WTC11 (cell line): Measurements from ENCODE around the gene CAMK2A. TPM values are rescaled to one million over a fixed set of nuclear protein-coding genes. Genes with fewer than 3 reads are reported as not detected.

ENCODE experiments used
- ATAC-seq: fragments of 200-7000 bp; cut with Tn5 transposase; 2 replicates; pipeline ENCODE4 v1.10.0; 2021; ENCODE audit warnings: mild to moderate bottlenecking, moderate library complexity
- CTCF ChIA-PET: fragments of 300-600 bp; sonication (Branson Sonifier 250); formaldehyde crosslinking; loops from one replicate; lab custom pipeline; 2021; ENCODE audit warnings: antibody characterized with exemption; lab: Charles Lee
- POLR2A ChIA-PET: fragments of 350-600 bp; sonication (Branson Sonifier 250); formaldehyde crosslinking; loops from one replicate; lab custom pipeline; 2021; ENCODE audit warnings: antibody characterized with exemption; lab: Charles Lee
- DNase-seq: peaks from one replicate; pipeline ENCODE4 v3.0.0; 2021; ENCODE audit warnings: low spot score
- H3K27ac Mint-ChIP-seq: 2 replicates; pipeline ENCODE4 v1.8.0; 2021; ENCODE audit warnings: mixed read lengths
- H3K27me3 Mint-ChIP-seq: 2 replicates; pipeline ENCODE4 v1.8.0; 2021; ENCODE audit warnings: low read depth, mild to moderate bottlenecking, moderate library complexity, mixed read lengths
- H3K36me3 Mint-ChIP-seq: 2 replicates; pipeline ENCODE4 v1.8.0; 2021; ENCODE audit warnings: mixed read lengths
- H3K4me1 Mint-ChIP-seq: 2 replicates; pipeline ENCODE4 v1.8.0; 2022; ENCODE audit warnings: mixed read lengths
- H3K4me3 Mint-ChIP-seq: 2 replicates; pipeline ENCODE4 v1.8.0; 2021; ENCODE audit warnings: mild to moderate bottlenecking, moderate library complexity, mixed read lengths
- H3K9me3 Mint-ChIP-seq: 2 replicates; pipeline ENCODE4 v1.8.0; 2021; ENCODE audit warnings: mixed read lengths
- ATF1 ChIP-seq: sonication (generic); formaldehyde crosslinking; IDR thresholded peaks from 2 replicates; pipeline ENCODE4 v1.8.1; 2023; ENCODE audit warnings: mild to moderate bottlenecking, moderate library complexity, missing genetic modification reagents
- ATF2 ChIP-seq: sonication (generic); formaldehyde crosslinking; IDR thresholded peaks from 2 replicates; pipeline ENCODE4 v1.8.1; 2022; ENCODE audit warnings: low read depth, missing genetic modification reagents, borderline replicate concordance
- CREM ChIP-seq: sonication (generic); formaldehyde crosslinking; IDR thresholded peaks from 2 replicates; pipeline ENCODE4 v1.8.1; 2022; ENCODE audit warnings: mild to moderate bottlenecking, missing genetic modification reagents, moderate library complexity
- E2F5 ChIP-seq: sonication (generic); formaldehyde crosslinking; IDR thresholded peaks from 2 replicates; pipeline ENCODE4 v1.8.1; 2022; ENCODE audit warnings: mild to moderate bottlenecking, moderate library complexity, missing genetic modification reagents
- JUN ChIP-seq: sonication (generic); formaldehyde crosslinking; IDR thresholded peaks from 2 replicates; pipeline ENCODE4 v1.8.0; 2023; ENCODE audit warnings: mild to moderate bottlenecking, missing genetic modification reagents
- NFATC4 ChIP-seq: fragments of 250-450 bp; sonication (Bioruptor Pico); IDR thresholded peaks from 2 replicates; pipeline ENCODE4 v1.9.0; 2021; ENCODE audit warnings: mild to moderate bottlenecking
- NR1H2 ChIP-seq: sonication (generic); formaldehyde crosslinking; IDR thresholded peaks from 2 replicates; pipeline ENCODE4 v1.9.0; 2021; ENCODE audit warnings: mild to moderate bottlenecking, moderate library complexity, missing genetic modification reagents
- NR2C2 ChIP-seq: sonication (generic); formaldehyde crosslinking; IDR thresholded peaks from 2 replicates; pipeline ENCODE4 v1.8.0; 2022; ENCODE audit warnings: mild to moderate bottlenecking, missing genetic modification reagents
- NR3C1 ChIP-seq: sonication (generic); formaldehyde crosslinking; conservative IDR thresholded peaks from 2 replicates; pipeline ENCODE4 v1.8.1; 2023; ENCODE audit warnings: low read depth, mild to moderate bottlenecking, missing genetic modification reagents
- OVOL2 ChIP-seq: fragments of 250-450 bp; sonication (Bioruptor Pico); IDR thresholded peaks from 2 replicates; pipeline ENCODE4 v1.9.0; 2021; ENCODE audit warnings: mild to moderate bottlenecking, borderline replicate concordance
- RELA ChIP-seq: sonication (generic); formaldehyde crosslinking; IDR thresholded peaks from 2 replicates; pipeline ENCODE4 v1.8.1; 2022; ENCODE audit warnings: missing genetic modification reagents, mild to moderate bottlenecking, borderline replicate concordance
- SP1 ChIP-seq: sonication (generic); formaldehyde crosslinking; conservative IDR thresholded peaks from 2 replicates; pipeline ENCODE4 v1.8.1; 2022; ENCODE audit warnings: missing genetic modification reagents
- STAT6 ChIP-seq: sonication (generic); formaldehyde crosslinking; conservative IDR thresholded peaks from 2 replicates; pipeline ENCODE4 v1.8.1; 2023; ENCODE audit warnings: mild to moderate bottlenecking, low read depth, missing genetic modification reagents, moderate library complexity
- TEAD4 ChIP-seq: sonication (generic); formaldehyde crosslinking; IDR thresholded peaks from 2 replicates; pipeline ENCODE4 v1.8.0; 2022; ENCODE audit warnings: mild to moderate bottlenecking, missing genetic modification reagents
- ZBTB21 ChIP-seq: sonication (generic); formaldehyde crosslinking; IDR thresholded peaks from 2 replicates; pipeline ENCODE4 v1.8.1; 2023; ENCODE audit warnings: mild to moderate bottlenecking, missing genetic modification reagents, borderline replicate concordance
- ZMAT4 ChIP-seq: fragments of 250-450 bp; sonication (Bioruptor Pico); IDR thresholded peaks from 2 replicates; pipeline ENCODE4 v1.9.0; 2021; ENCODE audit warnings: mild to moderate bottlenecking
- ZNF138 ChIP-seq: sonication (generic); formaldehyde crosslinking; conservative IDR thresholded peaks from 2 replicates; pipeline ENCODE4 v1.8.1; 2022; ENCODE audit warnings: mild to moderate bottlenecking, moderate library complexity, missing genetic modification reagents
- ZNF396 ChIP-seq: fragments of 250-450 bp; sonication (Bioruptor Pico); IDR thresholded peaks from 2 replicates; pipeline ENCODE4 v1.8.0; 2021; ENCODE audit warnings: mild to moderate bottlenecking, moderate library complexity, borderline replicate concordance
- ZNF512 ChIP-seq: sonication (generic); formaldehyde crosslinking; IDR thresholded peaks from 2 replicates; pipeline ENCODE4 v1.8.1; 2022; ENCODE audit warnings: missing genetic modification reagents, borderline replicate concordance
- ZNF671 ChIP-seq: fragments of 250-450 bp; sonication (Bioruptor Pico); IDR thresholded peaks from 2 replicates; pipeline ENCODE4 v1.8.0; 2021; ENCODE audit warnings: mild to moderate bottlenecking
- total RNA-seq: library from RNA; stranded (reverse); gene quantifications from 3 replicates; pipeline ENCODE4 v1.2.3, GENCODE V29; 2021
- TF ChIP-seq, protein P1 (sequence below): fragments of 200-600 bp; IDR thresholded peaks from 2 replicates; pipeline ENCODE4 v1.8.0; 2022; ENCODE audit warnings: antibody characterized with exemption
- TF ChIP-seq, protein P2 (sequence below): fragments of 250-450 bp; sonication (Bioruptor Pico); conservative IDR thresholded peaks from 2 replicates; pipeline ENCODE4 v1.9.0; 2021; ENCODE audit warnings: mild to moderate bottlenecking

Gene CAMK2A
- total RNA-seq, 1 experiment from 2014 or later: 0.13 TPM

DNA sequence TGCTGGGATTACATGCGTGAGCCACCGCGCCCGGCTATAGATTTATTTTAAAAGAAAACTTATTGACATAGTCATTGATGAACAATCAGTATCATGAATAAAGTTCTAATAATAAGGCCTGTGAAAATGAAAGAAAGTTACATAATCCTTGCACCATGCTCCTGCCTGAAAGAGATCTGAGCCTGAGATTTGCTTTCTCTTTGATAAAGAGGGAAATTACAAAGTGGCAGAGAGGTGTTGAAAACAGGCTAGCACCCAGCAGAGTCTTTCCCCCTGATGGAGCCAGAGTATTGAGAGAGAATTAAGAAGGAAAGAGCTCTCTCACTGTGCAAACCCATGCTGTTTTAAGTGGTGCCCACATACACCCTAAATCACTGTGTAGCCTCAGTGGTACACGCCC, 62.5 kb downstream of the CAMK2A start:
- POLR2A ChIA-PET: no interaction called here
- Mint-ChIP-seq H3K27me3 (no peaks in the 10 kb centered on the region), H3K9me3 (no peaks in the 10 kb centered on the region), H3K27ac (no peak overlapping the region), H3K4me3 (no peak overlapping the region), H3K4me1 (no peaks in the 10 kb centered on the region)
- DNase-seq: no peak
- no peak for TF ChIP-seq RELA (CRISPR knock-in tag)
- TF ChIP-seq CREM (CRISPR knock-in tag): no peak
- TF ChIP-seq ZNF671 (CRISPR knock-in tag): no peak
- no peak for TF ChIP-seq ZMAT4
- TF ChIP-seq ZBTB21 (CRISPR knock-in tag): no peak
- no peak for TF ChIP-seq OVOL2 (CRISPR knock-in tag)
- no peak for TF ChIP-seq NR1H2
- TF ChIP-seq, protein P1, sequence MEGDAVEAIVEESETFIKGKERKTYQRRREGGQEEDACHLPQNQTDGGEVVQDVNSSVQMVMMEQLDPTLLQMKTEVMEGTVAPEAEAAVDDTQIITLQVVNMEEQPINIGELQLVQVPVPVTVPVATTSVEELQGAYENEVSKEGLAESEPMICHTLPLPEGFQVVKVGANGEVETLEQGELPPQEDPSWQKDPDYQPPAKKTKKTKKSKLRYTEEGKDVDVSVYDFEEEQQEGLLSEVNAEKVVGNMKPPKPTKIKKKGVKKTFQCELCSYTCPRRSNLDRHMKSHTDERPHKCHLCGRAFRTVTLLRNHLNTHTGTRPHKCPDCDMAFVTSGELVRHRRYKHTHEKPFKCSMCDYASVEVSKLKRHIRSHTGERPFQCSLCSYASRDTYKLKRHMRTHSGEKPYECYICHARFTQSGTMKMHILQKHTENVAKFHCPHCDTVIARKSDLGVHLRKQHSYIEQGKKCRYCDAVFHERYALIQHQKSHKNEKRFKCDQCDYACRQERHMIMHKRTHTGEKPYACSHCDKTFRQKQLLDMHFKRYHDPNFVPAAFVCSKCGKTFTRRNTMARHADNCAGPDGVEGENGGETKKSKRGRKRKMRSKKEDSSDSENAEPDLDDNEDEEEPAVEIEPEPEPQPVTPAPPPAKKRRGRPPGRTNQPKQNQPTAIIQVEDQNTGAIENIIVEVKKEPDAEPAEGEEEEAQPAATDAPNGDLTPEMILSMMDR: no peak
- TF ChIP-seq, protein P2, sequence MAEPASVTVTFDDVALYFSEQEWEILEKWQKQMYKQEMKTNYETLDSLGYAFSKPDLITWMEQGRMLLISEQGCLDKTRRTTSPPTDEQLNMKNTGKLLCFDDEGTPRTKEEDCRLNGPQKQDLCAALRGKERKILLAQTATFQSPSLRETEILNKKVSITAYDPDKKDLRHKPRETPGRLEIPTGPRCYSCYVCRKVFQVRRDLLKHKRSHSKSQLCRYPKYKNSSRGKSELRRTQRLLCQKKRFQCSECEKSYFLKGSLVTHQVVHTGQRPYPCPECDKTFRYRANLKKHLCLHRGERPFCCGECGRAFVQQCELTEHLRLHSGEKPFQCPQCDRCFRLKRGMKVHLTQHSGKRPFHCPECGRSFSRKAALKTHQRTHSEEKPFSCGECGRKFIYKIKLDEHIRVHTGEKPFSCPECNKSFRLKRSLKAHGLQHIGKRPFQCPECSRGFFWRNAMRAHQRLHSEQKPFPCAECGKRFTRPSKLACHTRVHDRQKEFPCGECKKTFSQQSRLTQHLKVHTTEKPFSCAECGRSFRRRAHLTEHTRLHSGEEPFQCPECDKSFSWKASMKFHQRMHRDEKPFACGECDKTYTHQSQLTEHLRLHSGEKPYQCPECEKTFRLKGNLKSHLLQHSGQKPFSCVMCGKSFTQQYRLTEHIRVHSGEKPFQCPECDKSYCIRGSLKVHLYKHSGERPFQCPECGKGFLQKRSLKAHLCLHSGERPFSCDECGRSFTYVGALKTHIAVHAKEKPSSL (CRISPR knock-in tag): no peak
- no peak for TF ChIP-seq TEAD4 (CRISPR knock-in tag)
- TF ChIP-seq NR3C1 (CRISPR knock-in tag): no peak
- TF ChIP-seq ZNF396 (CRISPR knock-in tag): no peak
- TF ChIP-seq ATF1 (CRISPR knock-in tag): no peak
- TF ChIP-seq ATF2 (CRISPR knock-in tag): no peak
- TF ChIP-seq SP1 (CRISPR knock-in tag): no peak
- TF ChIP-seq, all 79 proteins: peak for 0
- ATAC-seq: no peak
- CTCF ChIA-PET: interaction anchor here (0.9 to 1.4 kb wide), 2 partner anchors 9 to 52 kb away, joined by 3 to 4 read pairs; no protein-coding TSS in a partner anchor
- no peaks in the 10 kb centered on the region for H3K36me3 Mint-ChIP-seq

DNA sequence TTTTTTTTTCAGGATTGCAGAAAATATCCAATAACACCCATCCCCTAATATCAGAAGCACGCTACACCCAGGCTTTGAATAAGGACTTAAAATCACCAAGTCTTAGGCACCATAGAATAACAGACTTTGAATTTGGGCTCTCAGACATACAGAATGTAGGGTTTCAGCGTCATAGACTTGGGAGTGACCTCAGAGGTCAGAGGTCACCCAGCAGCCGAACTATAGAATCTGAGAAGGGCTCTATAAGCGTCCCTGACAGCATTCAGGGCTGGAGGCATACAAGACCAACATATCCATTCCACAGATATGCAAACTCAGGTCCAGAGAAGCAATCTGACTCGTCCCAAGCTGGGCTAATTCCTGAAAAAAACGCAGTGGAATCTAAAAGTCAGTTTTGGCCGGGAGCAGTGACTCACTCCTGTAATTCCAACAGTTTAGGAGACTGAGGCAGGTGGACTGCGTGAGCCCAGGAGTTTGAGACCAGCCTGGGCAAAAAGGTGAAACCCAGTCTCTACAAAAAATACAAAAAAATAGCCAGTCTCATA, 65.0 kb downstream of the CAMK2A start:
- Mint-ChIP-seq H3K4me1 (no peaks in the 10 kb centered on the region), H3K27ac (no peak overlapping the region), H3K36me3 (no peaks in the 10 kb centered on the region), H3K27me3 (no peaks in the 10 kb centered on the region), H3K4me3 (no peak overlapping the region), H3K9me3 (no peaks in the 10 kb centered on the region)
- ChIA-PET POLR2A (no interaction called here), CTCF (no interaction called here)
- DNase-seq: no peak
- no peak for ATAC-seq
- TF ChIP-seq NR3C1 (CRISPR knock-in tag) (no peak), JUN (CRISPR knock-in tag) (no peak), ZNF396 (CRISPR knock-in tag) (no peak), E2F5 (no peak), NR1H2 (no peak), NR2C2 (CRISPR knock-in tag) (no peak), NFATC4 (no peak), ZNF138 (CRISPR knock-in tag) (no peak), STAT6 (CRISPR knock-in tag) (no peak), ZNF512 (CRISPR knock-in tag) (no peak)
- TF ChIP-seq, protein P1: no peak
